HepG2 (cell line): ENCODE results near the gene MTURN. TPM values are rescaled to one million over a fixed set of nuclear protein-coding genes. Genes with fewer than 3 reads are reported as not detected.

Experiments used
- ATAC-seq: fragments of 200-7000 bp; cut with Tn5 transposase; 3 replicates; pipeline ENCODE4 v1.9.1; 2020; ENCODE audit warnings: mild to moderate bottlenecking, moderate library complexity
- BruUV-seq: library from RNA; stranded (reverse); fragments of 400-500 nt; replicated peaks from 2 replicates; lab custom pipeline; 2021; lab: Mats Ljungman, UMichigan
- CTCF ChIA-PET: fragments of 300-600 bp; formaldehyde crosslinking; extraction: SDS; loops from one replicate; lab custom pipeline; 2021; ENCODE audit warnings: low total read pairs, inconsistent platforms, low intra/inter-chr PET ratio; lab: Yijun Ruan, JAX
- POLR2A ChIA-PET: fragments of 350-600 bp; sonication (Branson Sonifier 250); formaldehyde crosslinking; loops from one replicate; lab custom pipeline; 2020; ENCODE audit warnings: antibody characterized with exemption, inconsistent platforms; lab: Yijun Ruan, JAX
- DNase-seq: peaks from one replicate; pipeline ENCODE4 v3.0.0-alpha.2; 2015; ENCODE audit warnings: low spot score
- FAIRE-seq: peaks from 3 replicates; lab custom pipeline; 2011; peaks lifted over from hg19 to GRCh38; lab: Jason Lieb, UNC
- H2AFZ ChIP-seq: one replicate; pipeline ENCODE4 v1.6.1; 2011; ENCODE audit warnings: low read length, inconsistent platforms
- H3K27ac ChIP-seq: fragments of 300-600 bp; 3 replicates; pipeline ENCODE4 v1.8.0; 2011; ENCODE audit warnings: mixed run types, mild to moderate bottlenecking, mixed read lengths, low read length, inconsistent platforms; ENCODE audit not compliant: insufficient read depth; ENCODE audit errors: extremely low read length
- H3K27me3 ChIP-seq, 2 experiments: fragments of 200-600 bp in 1 of 2; 2 replicates in 1 of 2; 3 replicates in 1 of 2; pipeline versions ENCODE4 v1.6.0 to v1.8.0; 2011; ENCODE audit warnings: low read length in 2 of 2, mild to moderate bottlenecking in 2 of 2, moderate library complexity in 2 of 2, inconsistent platforms in 1 of 2; ENCODE audit not compliant: insufficient read depth in 2 of 2, control insufficient read depth in 1 of 2
- H3K36me3 ChIP-seq, 2 experiments: fragments of 200-600 bp in 1 of 2; replicated peaks in 1 of 2; 2 replicates in 1 of 2; 3 replicates in 1 of 2; pipeline versions ENCODE4 v1.5.1 to v1.8.0; 2011; ENCODE audit warnings: low read length in 2 of 2, inconsistent platforms in 1 of 2; ENCODE audit not compliant: insufficient read depth in 2 of 2, control insufficient read depth in 1 of 2
- H3K4me1 ChIP-seq: 2 replicates; pipeline ENCODE4 v1.5.1; 2012; ENCODE audit warnings: low read length, inconsistent platforms; ENCODE audit not compliant: insufficient read depth
- H3K4me2 ChIP-seq: 2 replicates; pipeline ENCODE4 v1.6.0; 2011; ENCODE audit warnings: low read depth, low read length, inconsistent platforms
- H3K4me3 ChIP-seq, 3 experiments: fragments of 200-600 bp in 1 of 3; sonication (generic), shearing (Covaris generic) in 1 of 3; replicated peaks in 1 of 3; 2 replicates each; pipeline ENCODE4 v1.5.1; 2011 to 2016; ENCODE audit warnings: low read length in 3 of 3, inconsistent platforms in 2 of 3, low read depth in 2 of 3, mild to moderate bottlenecking in 2 of 3, control low read depth in 1 of 3, mixed read lengths in 1 of 3; ENCODE audit not compliant: insufficient read depth in 1 of 3
- H3K79me2 ChIP-seq: one replicate; pipeline ENCODE4 v1.6.1; 2011; ENCODE audit warnings: low read length, inconsistent platforms; ENCODE audit not compliant: insufficient read depth
- H3K9ac ChIP-seq: 2 replicates; pipeline ENCODE4 v1.6.0; 2011; ENCODE audit warnings: mild to moderate bottlenecking, low read depth, low read length, inconsistent platforms; ENCODE audit not compliant: insufficient read depth
- H3K9me3 ChIP-seq: 2 replicates; pipeline ENCODE4 v1.5.1; 2012; ENCODE audit warnings: mild to moderate bottlenecking, low read length
- H4K20me1 ChIP-seq: 2 replicates; pipeline ENCODE4 v1.6.0; 2011; ENCODE audit warnings: inconsistent platforms, mild to moderate bottlenecking, low read length, moderate library complexity; ENCODE audit not compliant: insufficient read depth
- HNF4A ChIP-seq: sonication (generic); formaldehyde crosslinking; IDR thresholded peaks from 2 replicates; pipeline ENCODE4 v1.4.0; 2020; ENCODE audit warnings: missing genetic modification reagents
- MYNN ChIP-seq: sonication (generic); formaldehyde crosslinking; IDR thresholded peaks from 2 replicates; pipeline ENCODE4 v1.4.0; 2020; ENCODE audit warnings: mild to moderate bottlenecking, low read depth, missing genetic modification reagents
- NR2F6 ChIP-seq, 2 experiments: IDR thresholded peaks; 2 replicates each; pipeline ENCODE4 v1.6.1; 2016; ENCODE audit warnings: antibody characterized with exemption in 1 of 2, mild to moderate bottlenecking in 1 of 2
- THYN1 ChIP-seq: sonication (generic); formaldehyde crosslinking; IDR thresholded peaks from 2 replicates; pipeline ENCODE4 v1.8.1; 2023; ENCODE audit warnings: low read depth, mild to moderate bottlenecking, moderate library complexity, missing genetic modification reagents, borderline replicate concordance
- ZKSCAN8 ChIP-seq: IDR thresholded peaks from 2 replicates; pipeline ENCODE4 v1.6.1; 2016; ENCODE audit warnings: borderline replicate concordance, missing genetic modification reagents, missing compliant biosample characterization
- ZNF263 ChIP-seq: sonication (generic); formaldehyde crosslinking; IDR thresholded peaks from 2 replicates; pipeline ENCODE4 v1.4.0; 2020; ENCODE audit warnings: missing genetic modification reagents
- ZNF589 ChIP-seq: sonication (generic); formaldehyde crosslinking; conservative IDR thresholded peaks from 2 replicates; pipeline ENCODE4 v1.8.0; 2022; ENCODE audit warnings: mild to moderate bottlenecking, moderate library complexity, missing genetic modification reagents
- ZNF816 ChIP-seq: sonication (generic); formaldehyde crosslinking; IDR thresholded peaks from 2 replicates; pipeline ENCODE4 v1.8.0; 2022; ENCODE audit warnings: missing genetic modification reagents, mild to moderate bottlenecking, borderline replicate concordance
- WGBS: methylation state at CpG from one replicate; pipeline ENCODE4 v1.1.6; 2017; ENCODE audit warnings: low lambda C conversion rate; 5-methylcytosine and 5-hydroxymethylcytosine counted together
- in situ Hi-C: cut with HindIII; loops from 2 replicates; pipeline ENCODE4 v1.10.0; 2017; ENCODE audit warnings: low pct_unique_long_range_greater_than_20kb; ENCODE audit not compliant: extremely low pct_ligation_motif_present
- intact Hi-C: fragments of 100-400 bp; cut with micrococcal nuclease; formaldehyde crosslinking; loops from one replicate; pipeline ENCODE4 v1.10.0; 2022; ENCODE audit not compliant: unreplicated experiment
- polyA plus RNA-seq, 8 experiments: library from polyadenylated mRNA; depleted of rRNA in 3 of 8; stranded (reverse) in 7 of 8; unstranded in 1 of 8; fragments of >200 nt; fragmentation: Illumina TruSeq in 4 of 8; extraction: Trizol in 4 of 8; gene quantifications; 2 replicates each; pipeline versions ENCODE4 v1.2.1 to v1.2.3, GENCODE V29; 2011 to 2016; ENCODE audit warnings: low read depth in 4 of 8, missing spikeins in 1 of 8, mixed read lengths in 1 of 8; ENCODE audit not compliant: insufficient read depth in 1 of 8
- total RNA-seq, 5 experiments: library from RNA; depleted of rRNA; stranded (reverse); fragments of >200 nt; fragmentation: Illumina TruSeq; extraction: Trizol; gene quantifications; 2 replicates each; pipeline ENCODE4 v1.2.3, GENCODE V29; 2016; ENCODE audit warnings: low read depth in 1 of 5
- TF ChIP-seq, protein P1 (sequence below): sonication (generic); formaldehyde crosslinking; IDR thresholded peaks from 2 replicates; pipeline ENCODE4 v1.5.0; 2020; ENCODE audit warnings: mild to moderate bottlenecking, missing genetic modification reagents
- TF ChIP-seq, protein P2 (sequence below): sonication (generic); formaldehyde crosslinking; IDR thresholded peaks from 2 replicates; pipeline ENCODE4 v1.5.1; 2020; ENCODE audit warnings: mild to moderate bottlenecking, missing genetic modification reagents, borderline replicate concordance
- TF ChIP-seq, protein P3 (sequence below): sonication (generic); formaldehyde crosslinking; IDR thresholded peaks from 2 replicates; pipeline ENCODE4 v1.4.0; 2020; ENCODE audit warnings: low read depth, mild to moderate bottlenecking, missing genetic modification reagents
- TF ChIP-seq, protein P4 (sequence below): sonication (generic); formaldehyde crosslinking; IDR thresholded peaks from 2 replicates; pipeline ENCODE4 v1.4.0; 2020; ENCODE audit warnings: missing genetic modification reagents, borderline replicate concordance

Gene MTURN
- total and polyA plus RNA-seq, 2 of the 13 experiments (the other 11 are each of a cell fraction or from before 2014, with no cell fraction given): 5.7 to 7.2 TPM

DNA sequence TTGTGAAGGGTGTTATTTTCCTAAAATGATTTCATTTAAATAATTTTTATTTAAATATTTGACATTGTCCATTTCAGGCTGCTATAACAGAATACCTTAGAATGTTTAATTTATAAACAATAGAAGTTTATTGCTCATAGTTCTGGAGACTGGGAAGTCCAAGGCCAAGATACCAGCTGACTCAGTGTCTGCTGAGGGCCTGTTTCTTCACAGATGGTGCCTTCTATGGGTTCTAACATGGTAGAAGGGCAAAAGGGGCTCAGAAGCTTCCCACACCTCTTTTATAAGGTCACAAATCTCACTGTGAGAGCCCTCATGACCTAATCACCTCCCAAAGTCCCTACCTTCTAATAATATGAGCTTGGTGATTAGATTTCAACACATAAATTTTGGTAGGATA, 50.7 kb downstream of the MTURN start (continued):
- TF ChIP-seq, protein P1, sequence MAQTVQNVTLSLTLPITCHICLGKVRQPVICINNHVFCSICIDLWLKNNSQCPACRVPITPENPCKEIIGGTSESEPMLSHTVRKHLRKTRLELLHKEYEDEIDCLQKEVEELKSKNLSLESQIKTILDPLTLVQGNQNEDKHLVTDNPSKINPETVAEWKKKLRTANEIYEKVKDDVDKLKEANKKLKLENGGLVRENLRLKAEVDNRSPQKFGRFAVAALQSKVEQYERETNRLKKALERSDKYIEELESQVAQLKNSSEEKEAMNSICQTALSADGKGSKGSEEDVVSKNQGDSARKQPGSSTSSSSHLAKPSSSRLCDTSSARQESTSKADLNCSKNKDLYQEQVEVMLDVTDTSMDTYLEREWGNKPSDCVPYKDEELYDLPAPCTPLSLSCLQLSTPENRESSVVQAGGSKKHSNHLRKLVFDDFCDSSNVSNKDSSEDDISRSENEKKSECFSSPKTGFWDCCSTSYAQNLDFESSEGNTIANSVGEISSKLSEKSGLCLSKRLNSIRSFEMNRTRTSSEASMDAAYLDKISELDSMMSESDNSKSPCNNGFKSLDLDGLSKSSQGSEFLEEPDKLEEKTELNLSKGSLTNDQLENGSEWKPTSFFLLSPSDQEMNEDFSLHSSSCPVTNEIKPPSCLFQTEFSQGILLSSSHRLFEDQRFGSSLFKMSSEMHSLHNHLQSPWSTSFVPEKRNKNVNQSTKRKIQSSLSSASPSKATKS (CRISPR knock-in tag): no peak
- no peak for TF ChIP-seq ZNF816
- TF ChIP-seq, protein P2, sequence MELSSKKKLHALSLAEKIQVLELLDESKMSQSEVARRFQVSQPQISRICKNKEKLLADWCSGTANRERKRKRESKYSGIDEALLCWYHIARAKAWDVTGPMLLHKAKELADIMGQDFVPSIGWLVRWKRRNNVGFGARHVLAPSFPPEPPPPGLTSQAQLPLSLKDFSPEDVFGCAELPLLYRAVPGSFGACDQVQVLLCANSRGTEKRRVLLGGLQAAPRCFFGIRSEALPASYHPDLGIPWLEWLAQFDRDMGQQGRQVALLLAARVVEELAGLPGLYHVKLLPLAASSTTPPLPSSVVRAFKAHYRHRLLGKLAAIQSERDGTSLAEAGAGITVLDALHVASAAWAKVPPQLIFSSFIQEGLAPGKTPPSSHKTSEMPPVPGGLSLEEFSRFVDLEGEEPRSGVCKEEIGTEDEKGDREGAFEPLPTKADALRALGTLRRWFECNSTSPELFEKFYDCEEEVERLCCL: no peak
- TF ChIP-seq MYNN (CRISPR knock-in tag): no peak

DNA sequence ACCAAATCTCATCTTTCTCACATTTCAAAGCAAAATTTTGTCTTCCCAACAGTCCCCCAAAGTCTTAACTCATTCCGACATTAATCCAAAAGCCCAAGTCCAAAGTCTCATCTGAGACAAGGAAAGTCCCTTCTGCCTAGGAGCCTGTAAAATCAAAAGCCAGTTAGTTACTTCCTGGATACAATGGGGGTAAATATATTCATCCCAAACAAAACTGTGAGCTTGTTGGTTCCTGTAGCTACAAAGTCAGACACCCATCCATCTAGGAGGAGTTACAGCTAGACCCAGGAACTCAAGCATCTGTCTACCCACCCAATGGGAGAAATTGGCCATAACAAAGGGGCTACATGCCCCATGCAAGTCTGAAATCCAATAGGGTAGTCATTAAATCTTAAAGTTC, 51.9 kb downstream of the MTURN start:
- Histone ChIP-seq H3K27me3 (no peaks in the 10 kb centered on the region), H4K20me1 (no peaks in the 10 kb centered on the region), H3K79me2 (no peaks in the 10 kb centered on the region), H3K9ac (no peak overlapping the region), H2AFZ (no peak overlapping the region), H3K4me3 (no peak overlapping the region), H3K4me2 (no peak overlapping the region), H3K27ac (no peak overlapping the region), H3K9me3 (peaks cover 14% of the 10 kb centered on the region; the same call in 1 of the 2 replicates), H3K4me1 (peaks cover 10% of the 10 kb centered on the region), H3K36me3 (no peaks in the 10 kb centered on the region)
- FAIRE-seq (no peak), DNase-seq (no peak), ATAC-seq (no peak)
- BruUV-seq: no TSS peak
- intact Hi-C loops (no loop called here), in situ Hi-C loops (no loop called here)
- POLR2A ChIA-PET: no interaction called here
- 35% methylated on average over 1 of the region's 1 CpG for WGBS
- CTCF ChIA-PET: no interaction called here
- TF ChIP-seq, protein P3, sequence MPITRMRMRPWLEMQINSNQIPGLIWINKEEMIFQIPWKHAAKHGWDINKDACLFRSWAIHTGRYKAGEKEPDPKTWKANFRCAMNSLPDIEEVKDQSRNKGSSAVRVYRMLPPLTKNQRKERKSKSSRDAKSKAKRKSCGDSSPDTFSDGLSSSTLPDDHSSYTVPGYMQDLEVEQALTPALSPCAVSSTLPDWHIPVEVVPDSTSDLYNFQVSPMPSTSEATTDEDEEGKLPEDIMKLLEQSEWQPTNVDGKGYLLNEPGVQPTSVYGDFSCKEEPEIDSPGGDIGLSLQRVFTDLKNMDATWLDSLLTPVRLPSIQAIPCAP (CRISPR knock-in tag): no peak
- TF ChIP-seq ZNF589 (CRISPR knock-in tag): no peak
- TF ChIP-seq ZKSCAN8 (CRISPR knock-in tag): no peak
- no peak for TF ChIP-seq HNF4A (CRISPR knock-in tag)
- TF ChIP-seq, protein P4, sequence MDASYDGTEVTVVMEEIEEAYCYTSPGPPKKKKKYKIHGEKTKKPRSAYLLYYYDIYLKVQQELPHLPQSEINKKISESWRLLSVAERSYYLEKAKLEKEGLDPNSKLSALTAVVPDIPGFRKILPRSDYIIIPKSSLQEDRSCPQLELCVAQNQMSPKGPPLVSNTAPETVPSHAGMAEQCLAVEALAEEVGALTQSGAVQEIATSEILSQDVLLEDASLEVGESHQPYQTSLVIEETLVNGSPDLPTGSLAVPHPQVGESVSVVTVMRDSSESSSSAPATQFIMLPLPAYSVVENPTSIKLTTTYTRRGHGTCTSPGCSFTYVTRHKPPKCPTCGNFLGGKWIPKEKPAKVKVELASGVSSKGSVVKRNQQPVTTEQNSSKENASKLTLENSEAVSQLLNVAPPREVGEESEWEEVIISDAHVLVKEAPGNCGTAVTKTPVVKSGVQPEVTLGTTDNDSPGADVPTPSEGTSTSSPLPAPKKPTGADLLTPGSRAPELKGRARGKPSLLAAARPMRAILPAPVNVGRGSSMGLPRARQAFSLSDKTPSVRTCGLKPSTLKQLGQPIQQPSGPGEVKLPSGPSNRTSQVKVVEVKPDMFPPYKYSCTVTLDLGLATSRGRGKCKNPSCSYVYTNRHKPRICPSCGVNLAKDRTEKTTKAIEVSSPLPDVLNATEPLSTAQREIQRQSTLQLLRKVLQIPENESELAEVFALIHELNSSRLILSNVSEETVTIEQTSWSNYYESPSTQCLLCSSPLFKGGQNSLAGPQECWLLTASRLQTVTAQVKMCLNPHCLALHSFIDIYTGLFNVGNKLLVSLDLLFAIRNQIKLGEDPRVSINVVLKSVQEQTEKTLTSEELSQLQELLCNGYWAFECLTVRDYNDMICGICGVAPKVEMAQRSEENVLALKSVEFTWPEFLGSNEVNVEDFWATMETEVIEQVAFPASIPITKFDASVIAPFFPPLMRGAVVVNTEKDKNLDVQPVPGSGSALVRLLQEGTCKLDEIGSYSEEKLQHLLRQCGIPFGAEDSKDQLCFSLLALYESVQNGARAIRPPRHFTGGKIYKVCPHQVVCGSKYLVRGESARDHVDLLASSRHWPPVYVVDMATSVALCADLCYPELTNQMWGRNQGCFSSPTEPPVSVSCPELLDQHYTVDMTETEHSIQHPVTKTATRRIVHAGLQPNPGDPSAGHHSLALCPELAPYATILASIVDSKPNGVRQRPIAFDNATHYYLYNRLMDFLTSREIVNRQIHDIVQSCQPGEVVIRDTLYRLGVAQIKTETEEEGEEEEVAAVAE (CRISPR knock-in tag): no peak
- no peak for TF ChIP-seq NR2F6 (IDR thresholded peaks at IDR 0.05)
- TF ChIP-seq NR2F6 (CRISPR knock-in tag; IDR thresholded peaks at IDR 0.05): no peak
- no peak for TF ChIP-seq THYN1 (CRISPR knock-in tag)
- no peak for TF ChIP-seq ZNF263
